Testis (tissue), 3 donors: Measurements from ENCODE around the gene PEX5. TPM values are rescaled to one million over a fixed set of nuclear protein-coding genes. Genes with fewer than 3 reads are reported as not detected.

Experiments used
- DNase-seq: peaks from one replicate; pipeline ENCODE4 v3.0.0-alpha.2; 2019
- H3K27ac ChIP-seq, 2 donors: fragments of 200-600 bp; sonication (generic); one replicate each; pipeline ENCODE4 v1.5.1; 2019
- H3K27me3 ChIP-seq: fragments of 200-600 bp; sonication (generic); one replicate; pipeline ENCODE4 v1.5.1; 2019
- H3K36me3 ChIP-seq: fragments of 200-600 bp; sonication (generic); one replicate; pipeline ENCODE4 v1.5.1; 2017; ENCODE audit warnings: low read depth; ENCODE audit errors: missing control alignments
- H3K4me1 ChIP-seq: fragments of 200-600 bp; sonication (generic); one replicate; pipeline ENCODE4 v1.5.1; 2019
- H3K4me3 ChIP-seq, 2 donors: fragments of 200-600 bp; sonication (generic); one replicate each; pipeline ENCODE4 v1.5.1; 2017 to 2019
- H3K9me3 ChIP-seq: fragments of 200-600 bp; sonication (generic); one replicate; pipeline ENCODE4 v1.5.1; 2017
- CTCF ChIP-seq, 3 experiments: fragments of 450-650 bp in 2 of 3; fragments of 200-600 bp in 1 of 3; sonication (generic) in 1 of 3; IDR thresholded peaks; one replicate each; pipeline ENCODE4 v1.5.1; 2016 to 2019; ENCODE audit warnings: antibody characterized with exemption in 3 of 3, mild to moderate bottlenecking in 2 of 3, moderate library complexity in 1 of 3
- POLR2A ChIP-seq: fragments of 450-650 bp; IDR thresholded peaks from one replicate; pipeline ENCODE4 v1.6.1; 2017; ENCODE audit warnings: antibody characterized with exemption, mild to moderate bottlenecking, moderate library complexity
- WGBS, 2 donors: methylation state at CpG; one replicate each; pipeline ENCODE4 v1.1.5; 2018; 5-methylcytosine and 5-hydroxymethylcytosine counted together
- intact Hi-C: fragments of 100-400 bp; cut with DNase I; formaldehyde crosslinking; loops from one replicate; pipeline ENCODE4 v1.15.1; 2023; ENCODE audit warnings: low total_unique reads
- polyA plus RNA-seq: library from polyadenylated mRNA; stranded (reverse); fragments of 350-450 nt; fragmentation: Illumina TruSeq; extraction: RNeasy Lipid Tissue Mini Kit (QIAGEN cat#74804); gene quantifications from one replicate; pipeline ENCODE4 v1.2.3, GENCODE V29; 2014; ENCODE audit warnings: low read depth, low replicate concordance; ENCODE audit not compliant: insufficient read depth
- total RNA-seq, 2 donors: library from RNA; depleted of rRNA; stranded (reverse); fragments of >200 nt; gene quantifications; one replicate each; pipeline ENCODE4 v1.2.3, GENCODE V29; 2016

The PEX5 gene
- total and polyA plus RNA-seq, 3 donors from 2014 or later: 120 to 134 (median 121) TPM

- H3K4me3 ChIP-seq: no peak overlapping the region
- no peaks in the 10 kb centered on the region for H3K9me3 ChIP-seq
- TF ChIP-seq POLR2A (no peak), CTCF (IDR thresholded peaks at IDR 0.05) (peak; percentile 58 to 83 (median 82))
- H3K4me1 ChIP-seq: no peaks in the 10 kb centered on the region
- 35 to 38% methylated on average over 3 of the region's 3 CpGs for WGBS, 2 donors
- H3K27ac ChIP-seq: no peak overlapping the region
- intact Hi-C loops: loop anchor here (5.0 kb wide), 1 partner anchor 418 kb away; no protein-coding TSS in a partner anchor
- H3K36me3 ChIP-seq: no peaks in the 10 kb centered on the region
- H3K27me3 ChIP-seq: no peaks in the 10 kb centered on the region
- peak; percentile 89 for DNase-seq
These were observed 30.2 kb downstream of the PEX5 start for GRCh38 chr12:7219599-7220243.

GRCh38 chr12:7221486-7221885 is 32.0 kb downstream of the PEX5 start:
- H3K4me1 ChIP-seq: no peaks in the 10 kb centered on the region
- no peaks in the 10 kb centered on the region for H3K27me3 ChIP-seq
- DNase-seq: no peak
- no peak overlapping the region for H3K27ac ChIP-seq
- no peaks in the 10 kb centered on the region for H3K9me3 ChIP-seq
- TF ChIP-seq POLR2A (no peak), CTCF (IDR thresholded peaks at IDR 0.05) (no peak)
- H3K4me3 ChIP-seq: no peak overlapping the region
- WGBS, 2 donors: 84 to 85% methylated on average over 1 of the region's 1 CpG
- intact Hi-C loops: no loop called here
- H3K36me3 ChIP-seq: no peaks in the 10 kb centered on the region

- intact Hi-C loops: no loop called here
- Histone ChIP-seq H3K4me1 (no peaks in the 10 kb centered on the region), H3K36me3 (no peaks in the 10 kb centered on the region), H3K4me3 (no peak overlapping the region), H3K27ac (no peak overlapping the region), H3K9me3 (no peaks in the 10 kb centered on the region), H3K27me3 (no peaks in the 10 kb centered on the region)
- 82 to 87% methylated on average over 2 of the region's 2 CpGs for WGBS, 2 donors
- no peak for TF ChIP-seq POLR2A
- no peak for TF ChIP-seq CTCF (IDR thresholded peaks at IDR 0.05)
- DNase-seq: no peak
These were observed 40.3 kb downstream of the PEX5 start for GRCh38 chr12:7229741-7230140.

- WGBS, 2 donors: 79 to 84% methylated on average over 3 of the region's 3 CpGs
- no peaks in the 10 kb centered on the region for H3K9me3 ChIP-seq
- TF ChIP-seq POLR2A: no peak
- no peak for TF ChIP-seq CTCF (IDR thresholded peaks at IDR 0.05)
- no peak for DNase-seq
- no peak overlapping the region for H3K27ac ChIP-seq
- H3K27me3 ChIP-seq: no peaks in the 10 kb centered on the region
- intact Hi-C loops: no loop called here
- no peak overlapping the region for H3K4me3 ChIP-seq
- H3K36me3 ChIP-seq: no peaks in the 10 kb centered on the region
- peaks cover 5% of the 10 kb centered on the region for H3K4me1 ChIP-seq
These were observed 52.0 kb downstream of the PEX5 start for GRCh38 chr12:7241404-7242005.
